Testis (tissue), 3 donors: ENCODE results near the gene ZNF70. TPM values are rescaled to one million over a fixed set of nuclear protein-coding genes. Genes with fewer than 3 reads are reported as not detected.

Experiments used
- DNase-seq: peaks from one replicate; pipeline ENCODE4 v3.0.0-alpha.2; 2019
- H3K27ac ChIP-seq, 2 donors: fragments of 200-600 bp; sonication (generic); one replicate each; pipeline ENCODE4 v1.5.1; 2019
- H3K27me3 ChIP-seq: fragments of 200-600 bp; sonication (generic); one replicate; pipeline ENCODE4 v1.5.1; 2019
- H3K36me3 ChIP-seq: fragments of 200-600 bp; sonication (generic); one replicate; pipeline ENCODE4 v1.5.1; 2017; ENCODE audit warnings: low read depth; ENCODE audit errors: missing control alignments
- H3K4me1 ChIP-seq: fragments of 200-600 bp; sonication (generic); one replicate; pipeline ENCODE4 v1.5.1; 2019
- H3K4me3 ChIP-seq, 2 donors: fragments of 200-600 bp; sonication (generic); one replicate each; pipeline ENCODE4 v1.5.1; 2017 to 2019
- H3K9me3 ChIP-seq: fragments of 200-600 bp; sonication (generic); one replicate; pipeline ENCODE4 v1.5.1; 2017
- POLR2A ChIP-seq: fragments of 450-650 bp; IDR thresholded peaks from one replicate; pipeline ENCODE4 v1.6.1; 2017; ENCODE audit warnings: antibody characterized with exemption, mild to moderate bottlenecking, moderate library complexity
- WGBS, 2 donors: methylation state at CpG; one replicate each; pipeline ENCODE4 v1.1.5; 2018; 5-methylcytosine and 5-hydroxymethylcytosine counted together
- intact Hi-C: fragments of 100-400 bp; cut with DNase I; formaldehyde crosslinking; loops from one replicate; pipeline ENCODE4 v1.15.1; 2023; ENCODE audit warnings: low total_unique reads
- polyA plus RNA-seq: library from polyadenylated mRNA; stranded (reverse); fragments of 350-450 nt; fragmentation: Illumina TruSeq; extraction: RNeasy Lipid Tissue Mini Kit (QIAGEN cat#74804); gene quantifications from one replicate; pipeline ENCODE4 v1.2.3, GENCODE V29; 2014; ENCODE audit warnings: low read depth, low replicate concordance; ENCODE audit not compliant: insufficient read depth
- total RNA-seq, 2 donors: library from RNA; depleted of rRNA; stranded (reverse); fragments of >200 nt; gene quantifications; one replicate each; pipeline ENCODE4 v1.2.3, GENCODE V29; 2016
- TF ChIP-seq, protein P1 (sequence below), 3 experiments: fragments of 450-650 bp in 2 of 3; fragments of 200-600 bp in 1 of 3; sonication (generic) in 1 of 3; IDR thresholded peaks; one replicate each; pipeline ENCODE4 v1.5.1; 2016 to 2019; ENCODE audit warnings: antibody characterized with exemption in 3 of 3, mild to moderate bottlenecking in 2 of 3, moderate library complexity in 1 of 3

The ZNF70 gene
- total and polyA plus RNA-seq, 3 donors from 2014 or later: 2.9 to 8.7 (median 7.2) TPM

DNA sequence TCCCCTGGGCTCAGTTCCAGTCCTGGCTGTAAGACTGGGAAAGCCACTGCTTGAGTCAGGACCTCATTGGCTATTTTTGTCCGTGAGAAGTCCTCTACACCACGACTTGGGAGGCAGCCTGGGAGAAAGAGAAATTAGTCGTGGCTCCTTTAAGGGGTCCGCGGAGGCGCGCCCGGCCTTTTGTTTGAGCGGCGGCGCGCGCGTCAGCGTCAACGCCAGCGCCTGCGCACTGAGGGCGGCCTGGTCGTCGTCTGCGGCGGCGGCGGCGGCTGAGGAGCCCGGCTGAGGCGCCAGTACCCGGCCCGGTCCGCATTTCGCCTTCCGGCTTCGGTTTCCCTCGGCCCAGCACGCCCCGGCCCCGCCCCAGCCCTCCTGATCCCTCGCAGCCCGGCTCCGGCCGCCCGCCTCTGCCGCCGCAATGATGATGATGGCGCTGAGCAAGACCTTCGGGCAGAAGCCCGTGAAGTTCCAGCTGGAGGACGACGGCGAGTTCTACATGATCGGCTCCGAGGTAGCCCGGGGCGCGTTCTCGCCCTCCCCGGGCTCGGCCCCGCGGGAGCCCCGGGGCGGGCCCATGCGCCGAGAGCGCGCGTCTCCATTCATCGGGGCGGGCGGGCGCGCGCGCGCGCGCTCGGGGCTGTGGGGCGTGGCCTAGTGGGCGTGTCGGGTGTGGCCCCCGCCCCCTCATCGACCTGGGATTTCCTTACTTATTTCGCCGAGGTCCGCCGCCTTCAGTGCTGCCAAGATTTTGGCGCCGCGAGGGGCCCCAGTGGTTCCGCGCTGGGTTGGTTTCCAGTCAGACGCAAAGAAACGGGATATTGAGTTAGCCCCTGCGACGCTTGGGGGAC lies 36.1 kb upstream of the ZNF70 start, which contains the start of gene SMARCB1:
Gene SMARCB1, plus strand, starts transcription at position 215 of the 848 bp plus-strand sequence. Its CDS starts 204 bp downstream, at position 419.
- Histone ChIP-seq H3K4me3 (peak within 1 kb of the TSS; percentile 97), H3K27ac (peak within 1 kb of the TSS; percentile 99 to 100), H3K36me3 (no peaks in the 10 kb centered on the region), H3K4me1 (peaks cover 48% of the 10 kb centered on the region), H3K9me3 (no peaks in the 10 kb centered on the region), H3K27me3 (no peaks in the 10 kb centered on the region)
- TF ChIP-seq POLR2A: peak; percentile 18
- TF ChIP-seq, protein P1, sequence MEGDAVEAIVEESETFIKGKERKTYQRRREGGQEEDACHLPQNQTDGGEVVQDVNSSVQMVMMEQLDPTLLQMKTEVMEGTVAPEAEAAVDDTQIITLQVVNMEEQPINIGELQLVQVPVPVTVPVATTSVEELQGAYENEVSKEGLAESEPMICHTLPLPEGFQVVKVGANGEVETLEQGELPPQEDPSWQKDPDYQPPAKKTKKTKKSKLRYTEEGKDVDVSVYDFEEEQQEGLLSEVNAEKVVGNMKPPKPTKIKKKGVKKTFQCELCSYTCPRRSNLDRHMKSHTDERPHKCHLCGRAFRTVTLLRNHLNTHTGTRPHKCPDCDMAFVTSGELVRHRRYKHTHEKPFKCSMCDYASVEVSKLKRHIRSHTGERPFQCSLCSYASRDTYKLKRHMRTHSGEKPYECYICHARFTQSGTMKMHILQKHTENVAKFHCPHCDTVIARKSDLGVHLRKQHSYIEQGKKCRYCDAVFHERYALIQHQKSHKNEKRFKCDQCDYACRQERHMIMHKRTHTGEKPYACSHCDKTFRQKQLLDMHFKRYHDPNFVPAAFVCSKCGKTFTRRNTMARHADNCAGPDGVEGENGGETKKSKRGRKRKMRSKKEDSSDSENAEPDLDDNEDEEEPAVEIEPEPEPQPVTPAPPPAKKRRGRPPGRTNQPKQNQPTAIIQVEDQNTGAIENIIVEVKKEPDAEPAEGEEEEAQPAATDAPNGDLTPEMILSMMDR (IDR thresholded peaks at IDR 0.05): no peak
- WGBS, 2 donors: 0 to 1% methylated on average over 25 to 71 of the region's 97 CpGs
- peak; percentile 96 for DNase-seq
- intact Hi-C loops: no loop called here

DNA sequence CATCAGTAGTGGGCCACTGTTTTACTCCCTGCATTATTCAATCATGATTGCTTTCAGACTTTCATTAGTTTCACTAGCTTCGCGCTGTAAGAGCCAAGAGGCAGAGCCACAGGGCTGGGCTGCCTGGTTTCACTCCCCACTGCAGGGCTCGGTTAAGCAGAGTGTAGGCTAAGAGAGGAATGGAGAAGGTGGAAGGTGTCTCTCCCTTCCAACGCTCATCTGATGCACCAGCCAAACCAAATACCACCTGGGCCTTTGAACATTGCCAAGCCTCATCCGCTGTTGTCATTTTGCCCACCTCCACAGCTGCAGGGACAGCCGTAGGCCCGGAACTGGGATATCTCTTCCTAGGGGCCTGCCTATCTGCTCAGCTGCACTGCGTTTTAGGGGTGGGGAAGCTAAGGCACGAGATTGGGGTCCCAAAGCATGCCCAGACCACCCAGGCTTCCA lies 35.4 kb upstream of the ZNF70 start:
- intact Hi-C loops: no loop called here
- Histone ChIP-seq H3K4me1 (peaks cover 41% of the 10 kb centered on the region), H3K27me3 (no peaks in the 10 kb centered on the region), H3K36me3 (no peaks in the 10 kb centered on the region), H3K9me3 (no peaks in the 10 kb centered on the region), H3K4me3 (peak overlapping the region; percentile 97), H3K27ac (peak overlapping the region; percentile 99 to 100)
- no peak for DNase-seq
- no peak for TF ChIP-seq POLR2A
- TF ChIP-seq, protein P1 (IDR thresholded peaks at IDR 0.05): no peak
- 16 to 24% methylated on average over 9 of the region's 9 CpGs for WGBS, 2 donors

DNA sequence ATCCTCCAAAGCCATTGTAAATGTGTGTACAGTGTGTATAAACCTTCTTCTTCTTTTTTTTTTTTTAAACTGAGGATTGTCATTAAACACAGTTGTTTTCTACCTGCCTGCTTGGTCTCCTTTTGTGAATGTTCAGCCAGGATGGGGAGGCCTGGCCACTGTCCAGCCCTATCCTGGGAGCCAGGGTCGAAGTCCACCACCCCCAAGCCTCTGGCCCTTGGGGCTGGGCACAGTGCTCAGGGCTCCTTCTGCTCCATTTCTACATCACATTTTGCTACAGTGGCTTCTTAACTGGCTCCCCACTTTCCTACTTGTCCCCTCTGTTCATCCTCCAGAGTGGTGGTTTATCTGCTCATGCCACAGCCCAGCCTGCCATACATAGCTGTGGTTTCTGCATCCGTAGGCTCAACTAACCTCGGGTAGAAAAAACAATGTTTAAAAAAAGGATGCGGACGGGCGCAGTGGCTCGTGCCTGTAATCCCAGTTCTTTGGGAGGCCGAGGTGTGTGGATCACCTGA lies 33.4 kb upstream of the ZNF70 start:
- Histone ChIP-seq H3K36me3 (no peaks in the 10 kb centered on the region), H3K27me3 (no peaks in the 10 kb centered on the region), H3K4me1 (peaks cover 21% of the 10 kb centered on the region), H3K9me3 (no peaks in the 10 kb centered on the region), H3K4me3 (no peak overlapping the region), H3K27ac (no peak overlapping the region)
- intact Hi-C loops: no loop called here
- TF ChIP-seq, protein P1 (IDR thresholded peaks at IDR 0.05): no peak
- TF ChIP-seq POLR2A: no peak
- 79 to 82% methylated on average over 8 of the region's 8 CpGs for WGBS, 2 donors
- DNase-seq: no peak

DNA sequence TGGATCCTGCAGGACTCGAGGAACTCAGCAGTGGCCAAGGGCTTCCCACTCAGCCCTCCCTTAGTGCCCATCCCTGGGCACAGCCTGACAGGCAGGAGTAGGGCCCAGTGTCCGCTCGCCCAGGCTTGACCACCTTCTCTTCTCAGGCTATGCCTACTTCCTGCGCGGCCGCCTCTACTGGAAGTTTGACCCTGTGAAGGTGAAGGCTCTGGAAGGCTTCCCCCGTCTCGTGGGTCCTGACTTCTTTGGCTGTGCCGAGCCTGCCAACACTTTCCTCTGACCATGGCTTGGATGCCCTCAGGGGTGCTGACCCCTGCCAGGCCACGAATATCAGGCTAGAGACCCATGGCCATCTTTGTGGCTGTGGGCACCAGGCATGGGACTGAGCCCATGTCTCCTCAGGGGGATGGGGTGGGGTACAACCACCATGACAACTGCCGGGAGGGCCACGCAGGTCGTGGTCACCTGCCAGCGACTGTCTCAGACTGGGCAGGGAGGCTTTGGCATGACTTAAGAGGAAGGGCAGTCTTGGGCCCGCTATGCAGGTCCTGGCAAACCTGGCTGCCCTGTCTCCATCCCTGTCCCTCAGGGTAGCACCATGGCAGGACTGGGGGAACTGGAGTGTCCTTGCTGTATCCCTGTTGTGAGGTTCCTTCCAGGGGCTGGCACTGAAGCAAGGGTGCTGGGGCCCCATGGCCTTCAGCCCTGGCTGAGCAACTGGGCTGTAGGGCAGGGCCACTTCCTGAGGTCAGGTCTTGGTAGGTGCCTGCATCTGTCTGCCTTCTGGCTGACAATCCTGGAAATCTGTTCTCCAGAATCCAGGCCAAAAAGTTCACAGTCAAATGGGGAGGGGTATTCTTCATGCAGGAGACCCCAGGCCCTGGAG lies 32.6 kb upstream of the ZNF70 start:
- DNase-seq: no peak
- Histone ChIP-seq H3K4me1 (peaks cover 16% of the 10 kb centered on the region), H3K9me3 (no peaks in the 10 kb centered on the region), H3K27me3 (no peaks in the 10 kb centered on the region), H3K36me3 (no peaks in the 10 kb centered on the region), H3K4me3 (no peak overlapping the region), H3K27ac (no peak overlapping the region)
- intact Hi-C loops: no loop called here
- TF ChIP-seq POLR2A: no peak
- TF ChIP-seq, protein P1 (IDR thresholded peaks at IDR 0.05): no peak
- WGBS, 2 donors: 82 to 93% methylated on average over 7 to 13 of the region's 15 CpGs
